K562 (cell line): Measurements from ENCODE around the gene SRPK1. TPM values are rescaled to one million over a fixed set of nuclear protein-coding genes. Genes with fewer than 3 reads are reported as not detected.
A peak's percentile ranks its signal among the peaks of the same experiment; 100 is the strongest.

Source experiments
- ASH1L ChIP-seq: fragments of 450-650 bp; IDR thresholded peaks from 2 replicates; pipeline ENCODE4 v1.6.1; 2018; ENCODE audit warnings: borderline replicate concordance, mild to moderate bottlenecking, low read depth; ENCODE audit not compliant: partially characterized antibody
- ATF2 ChIP-seq: sonication (generic); formaldehyde crosslinking; IDR thresholded peaks from 2 replicates; pipeline ENCODE4 v1.8.1; 2022; ENCODE audit warnings: missing genetic modification reagents
- BCOR ChIP-seq: fragments of 450-650 bp; IDR thresholded peaks from 2 replicates; pipeline ENCODE4 v1.6.1; 2016
- BRF1 ChIP-seq: IDR thresholded peaks from 3 replicates; pipeline ENCODE4 v1.6.1; 2011; ENCODE audit warnings: borderline replicate concordance, mild to moderate bottlenecking; ENCODE audit not compliant: insufficient read length; ENCODE audit errors: extremely low read depth
- CHD2 ChIP-seq: IDR thresholded peaks from 2 replicates; pipeline ENCODE4 v1.6.1; 2011; ENCODE audit warnings: low read depth, low read length
- CHD4 ChIP-seq: fragments of 200-600 bp; sonication (generic); IDR thresholded peaks from 3 replicates; pipeline ENCODE4 v1.6.1; 2012; ENCODE audit warnings: low read depth, mild to moderate bottlenecking, mixed read lengths, low read length, inconsistent platforms; ENCODE audit not compliant: insufficient read depth, insufficient replicate concordance, poor library complexity, severe bottlenecking
- ETS2 ChIP-seq: IDR thresholded peaks from 2 replicates; pipeline ENCODE4 v1.6.1; 2016; ENCODE audit warnings: borderline replicate concordance, missing genetic modification characterization, mild to moderate bottlenecking, moderate library complexity, missing compliant biosample characterization; ENCODE audit not compliant: poor library complexity, severe bottlenecking
- HNRNPL ChIP-seq: fragments of 200-400 bp; formaldehyde crosslinking; IDR thresholded peaks from 2 replicates; pipeline ENCODE4 v1.6.1; 2017; ENCODE audit warnings: low read depth, mild to moderate bottlenecking, low read length
- KAT8 ChIP-seq: fragments of 450-650 bp; IDR thresholded peaks from 2 replicates; pipeline ENCODE4 v1.6.1; 2016; ENCODE audit warnings: low read depth, mild to moderate bottlenecking
- MEIS2 ChIP-seq: fragments of 450-650 bp; IDR thresholded peaks from 2 replicates; pipeline ENCODE4 v1.6.1; 2014; ENCODE audit warnings: mild to moderate bottlenecking; ENCODE audit not compliant: partially characterized antibody
- MTA3 ChIP-seq: fragments of 450-650 bp; formaldehyde crosslinking; IDR thresholded peaks from 2 replicates; pipeline ENCODE4 v1.6.1; 2017; ENCODE audit warnings: mild to moderate bottlenecking, borderline replicate concordance
- NCOA2 ChIP-seq, 2 experiments: fragments of 450-650 bp; IDR thresholded peaks; 2 replicates each; pipeline ENCODE4 v1.6.1; 2018; ENCODE audit warnings: mild to moderate bottlenecking in 2 of 2, moderate library complexity in 1 of 2; ENCODE audit not compliant: partially characterized antibody in 2 of 2
- NR3C1 ChIP-seq: sonication (generic); formaldehyde crosslinking; IDR thresholded peaks from 2 replicates; pipeline ENCODE4 v1.8.1; 2022; ENCODE audit warnings: missing genetic modification reagents
- NRF1 ChIP-seq, 2 experiments: fragments of 450-650 bp; IDR thresholded peaks in 1 of 2; conservative IDR thresholded peaks in 1 of 2; 2 replicates each; pipeline ENCODE4 v1.6.1; 2014; ENCODE audit warnings: mild to moderate bottlenecking in 2 of 2
- PML ChIP-seq: IDR thresholded peaks from 2 replicates; pipeline ENCODE4 v1.6.1; 2012; ENCODE audit warnings: low read length, inconsistent platforms
- RBBP5 ChIP-seq: fragments of 200-600 bp; sonication (generic); IDR thresholded peaks from 2 replicates; pipeline ENCODE4 v1.6.1; 2012; ENCODE audit warnings: borderline replicate concordance, mild to moderate bottlenecking, low read length, control low read depth, inconsistent platforms; ENCODE audit not compliant: insufficient read depth, poor library complexity, severe bottlenecking
- SMAD1 ChIP-seq: fragments of 150-350 bp; IDR thresholded peaks from 2 replicates; pipeline ENCODE4 v1.6.1; 2014; ENCODE audit warnings: low read length, low read depth; ENCODE audit not compliant: partially characterized antibody
- ZNF282 ChIP-seq: sonication (generic); formaldehyde crosslinking; IDR thresholded peaks from 2 replicates; pipeline ENCODE4 v1.8.1; 2023; ENCODE audit warnings: missing genetic modification reagents
- ZNF717 ChIP-seq: fragments of 250-450 bp; sonication (Bioruptor Pico); IDR thresholded peaks from 2 replicates; pipeline ENCODE4 v1.5.0; 2021
- polyA plus RNA-seq, 8 experiments: library from polyadenylated mRNA; depleted of rRNA in 4 of 8; stranded (reverse) in 5 of 8; unstranded in 3 of 8; fragments of >200 nt; fragmentation: Nextera tagmentation in 2 of 8; fragmentation: Illumina TruSeq in 1 of 8; extraction: Ambion mirVana in 2 of 8; extraction: Trizol in 1 of 8; gene quantifications; 2 replicates each; pipeline versions ENCODE4 v1.2.1 to v1.2.3, GENCODE V29; 2011 to 2014; ENCODE audit warnings: inconsistent platforms in 1 of 8, missing spikeins in 1 of 8
- total RNA-seq, 7 experiments: library from RNA; depleted of rRNA in 6 of 7; stranded (reverse); fragments of >200 nt in 6 of 7; fragmentation: Illumina TruSeq in 2 of 7; extraction: Trizol in 2 of 7; gene quantifications; 2 replicates each; pipeline versions ENCODE4 v1.2.1 to v1.2.3, GENCODE V29; 2011 to 2021; ENCODE audit warnings: low replicate concordance in 1 of 7
- TF ChIP-seq, protein P1 (sequence below): fragments of 450-650 bp; IDR thresholded peaks from 2 replicates; pipeline ENCODE4 v1.6.1; 2017; ENCODE audit warnings: antibody characterized with exemption, mild to moderate bottlenecking
- TF ChIP-seq, protein P2 (sequence below), 2 experiments: fragments of 250-450 bp in 1 of 2; fragments of 450-650 bp in 1 of 2; sonication (Bioruptor Pico) in 1 of 2; IDR thresholded peaks; 2 replicates each; pipeline versions ENCODE4 v1.6.1 to v1.8.0; 2016 to 2021; ENCODE audit warnings: mild to moderate bottlenecking in 2 of 2, moderate library complexity in 2 of 2, missing compliant biosample characterization in 1 of 2, missing genetic modification characterization in 1 of 2

Gene SRPK1
- total and polyA plus RNA-seq, 9 of the 15 experiments (the other 6 are each of a cell fraction or from before 2014, with no cell fraction given): 99.6 to 185 (median 159) TPM

DNA sequence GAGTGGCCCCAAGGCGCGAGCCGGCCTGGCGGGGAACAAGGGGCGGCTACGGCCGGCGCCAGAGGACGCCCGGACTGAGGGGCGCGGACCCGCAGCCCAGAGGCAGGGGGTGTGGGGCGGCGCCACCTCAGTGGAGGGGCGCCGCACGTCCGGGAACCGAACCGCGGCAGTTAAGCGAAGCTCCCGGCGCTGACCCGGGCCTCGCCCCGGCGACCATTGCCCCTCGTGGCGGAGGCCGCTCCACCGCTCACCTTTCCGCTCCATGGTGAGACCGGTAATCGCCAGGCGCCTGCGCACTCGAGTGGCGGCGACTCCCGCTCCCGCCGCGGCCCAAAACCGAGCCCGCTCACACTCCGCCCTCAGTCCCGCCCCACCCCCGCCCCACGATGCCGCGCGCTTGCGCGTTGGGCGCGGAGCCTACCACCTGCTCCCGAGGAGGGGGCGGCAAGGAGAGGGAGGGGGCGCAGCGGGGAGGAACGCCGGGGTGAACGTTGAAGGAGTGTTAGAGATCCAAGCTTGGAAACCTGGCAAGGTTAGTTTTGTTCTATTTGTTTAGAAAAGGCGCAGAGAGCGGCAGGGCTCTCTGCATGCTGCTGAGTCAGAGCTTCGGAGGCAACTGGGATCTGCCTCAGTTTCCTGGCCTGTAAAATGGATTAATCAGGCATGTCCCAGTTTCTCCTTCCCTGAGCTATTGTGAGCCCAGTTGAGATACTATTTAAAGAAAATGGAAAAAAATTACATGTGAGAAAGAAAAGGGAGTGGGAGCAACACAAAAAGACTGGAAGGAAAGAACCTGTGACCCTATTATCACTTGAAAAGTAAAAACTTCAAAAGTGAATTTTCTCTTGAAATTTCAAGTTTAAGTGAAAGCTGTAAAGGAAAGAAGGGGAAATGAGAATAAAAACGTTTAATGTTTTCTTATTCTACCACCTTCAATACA lies at the start of gene SRPK1 (continued):
- TF ChIP-seq BCOR: peak; percentile 100
- peak; percentile 30; the same call in 1 of the 2 replicates for TF ChIP-seq MTA3
- TF ChIP-seq RBBP5: peak; percentile 83
- TF ChIP-seq ASH1L: peak; percentile 50
- no peak for TF ChIP-seq NCOA2 (IDR thresholded peaks at IDR 0.05; ENCODE audit: partially characterized antibody in 2 of 2)
- TF ChIP-seq ETS2 (tag): no peak
- TF ChIP-seq ATF2 (CRISPR knock-in tag): no peak
- peak; percentile 81 for TF ChIP-seq MEIS2
- TF ChIP-seq NR3C1 (CRISPR knock-in tag): no peak; the same call in 1 of the 2 replicates
- no peak for TF ChIP-seq KAT8
- TF ChIP-seq HNRNPL: peak; percentile 53; the same call in 1 of the 2 replicates
- peak; percentile 62; the same call in 1 of the 2 replicates for TF ChIP-seq PML
- TF ChIP-seq, protein P1, sequence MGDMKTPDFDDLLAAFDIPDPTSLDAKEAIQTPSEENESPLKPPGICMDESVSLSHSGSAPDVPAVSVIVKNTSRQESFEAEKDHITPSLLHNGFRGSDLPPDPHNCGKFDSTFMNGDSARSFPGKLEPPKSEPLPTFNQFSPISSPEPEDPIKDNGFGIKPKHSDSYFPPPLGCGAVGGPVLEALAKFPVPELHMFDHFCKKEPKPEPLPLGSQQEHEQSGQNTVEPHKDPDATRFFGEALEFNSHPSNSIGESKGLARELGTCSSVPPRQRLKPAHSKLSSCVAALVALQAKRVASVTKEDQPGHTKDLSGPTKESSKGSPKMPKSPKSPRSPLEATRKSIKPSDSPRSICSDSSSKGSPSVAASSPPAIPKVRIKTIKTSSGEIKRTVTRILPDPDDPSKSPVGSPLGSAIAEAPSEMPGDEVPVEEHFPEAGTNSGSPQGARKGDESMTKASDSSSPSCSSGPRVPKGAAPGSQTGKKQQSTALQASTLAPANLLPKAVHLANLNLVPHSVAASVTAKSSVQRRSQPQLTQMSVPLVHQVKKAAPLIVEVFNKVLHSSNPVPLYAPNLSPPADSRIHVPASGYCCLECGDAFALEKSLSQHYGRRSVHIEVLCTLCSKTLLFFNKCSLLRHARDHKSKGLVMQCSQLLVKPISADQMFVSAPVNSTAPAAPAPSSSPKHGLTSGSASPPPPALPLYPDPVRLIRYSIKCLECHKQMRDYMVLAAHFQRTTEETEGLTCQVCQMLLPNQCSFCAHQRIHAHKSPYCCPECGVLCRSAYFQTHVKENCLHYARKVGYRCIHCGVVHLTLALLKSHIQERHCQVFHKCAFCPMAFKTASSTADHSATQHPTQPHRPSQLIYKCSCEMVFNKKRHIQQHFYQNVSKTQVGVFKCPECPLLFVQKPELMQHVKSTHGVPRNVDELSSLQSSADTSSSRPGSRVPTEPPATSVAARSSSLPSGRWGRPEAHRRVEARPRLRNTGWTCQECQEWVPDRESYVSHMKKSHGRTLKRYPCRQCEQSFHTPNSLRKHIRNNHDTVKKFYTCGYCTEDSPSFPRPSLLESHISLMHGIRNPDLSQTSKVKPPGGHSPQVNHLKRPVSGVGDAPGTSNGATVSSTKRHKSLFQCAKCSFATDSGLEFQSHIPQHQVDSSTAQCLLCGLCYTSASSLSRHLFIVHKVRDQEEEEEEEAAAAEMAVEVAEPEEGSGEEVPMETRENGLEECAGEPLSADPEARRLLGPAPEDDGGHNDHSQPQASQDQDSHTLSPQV: peak; percentile 4; the same call in 1 of the 2 replicates
- TF ChIP-seq ZNF282 (CRISPR knock-in tag): no peak
- TF ChIP-seq BRF1: no peak
- TF ChIP-seq SMAD1: peak; percentile 51
- TF ChIP-seq CHD2: no peak
- peak; percentile 97 for TF ChIP-seq NRF1 (conservative IDR thresholded peaks at IDR 0.05 in 1 of 2, IDR thresholded peaks at IDR 0.05 in 1 of 2)
- TF ChIP-seq, protein P2, sequence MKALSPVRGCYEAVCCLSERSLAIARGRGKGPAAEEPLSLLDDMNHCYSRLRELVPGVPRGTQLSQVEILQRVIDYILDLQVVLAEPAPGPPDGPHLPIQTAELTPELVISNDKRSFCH (CRISPR knock-in tag; IDR thresholded peaks at IDR 0.05): no peak
- TF ChIP-seq, protein P2 (tag; IDR thresholded peaks at IDR 0.05): no peak
- no peak for TF ChIP-seq ZNF717 (CRISPR knock-in tag)
- TF ChIP-seq CHD4: peak; percentile 86
